Upper lobe of left lung (tissue), 6 donors: ENCODE results near the gene PCMTD2. TPM values are rescaled to one million over a fixed set of nuclear protein-coding genes. Genes with fewer than 3 reads are reported as not detected.

Source experiments
- ATAC-seq, 2 donors: fragments of 200-7000 bp; cut with Tn5 transposase; one replicate each; pipeline ENCODE4 v1.9.1; 2022; ENCODE audit warnings: mild to moderate bottlenecking in 2 of 2, moderate library complexity in 2 of 2; ENCODE audit not compliant: low FRiP score in 2 of 2
- DNase-seq, 2 donors: peaks; one replicate each; pipeline ENCODE4 v3.0.0-alpha.2; 2019 to 2020
- H3K27ac ChIP-seq, 4 donors: fragments of 200-600 bp; sonication (generic); one replicate each; pipeline ENCODE4 v1.5.1; 2016 to 2019
- H3K27me3 ChIP-seq, 4 donors: fragments of 200-600 bp; sonication (generic); one replicate each; pipeline ENCODE4 v1.5.1; 2017 to 2019
- H3K36me3 ChIP-seq, 4 donors: fragments of 200-600 bp; sonication (generic); one replicate each; pipeline ENCODE4 v1.5.1; 2016 to 2019
- H3K4me1 ChIP-seq, 4 donors: fragments of 200-600 bp; sonication (generic); one replicate each; pipeline ENCODE4 v1.5.1; 2018 to 2019
- H3K4me3 ChIP-seq, 4 donors: fragments of 200-600 bp; sonication (generic); one replicate each; pipeline ENCODE4 v1.5.1; 2017 to 2019; ENCODE audit warnings: mild to moderate bottlenecking in 2 of 4, moderate library complexity in 1 of 4
- H3K9me3 ChIP-seq, 4 donors: fragments of 200-600 bp; sonication (generic); one replicate each; pipeline ENCODE4 v1.5.1; 2018 to 2019
- EP300 ChIP-seq, 4 donors: sonication (generic); formaldehyde crosslinking; IDR thresholded peaks; one replicate each; pipeline ENCODE4 v1.5.1; 2017; ENCODE audit warnings: antibody characterized with exemption in 4 of 4, control low read depth in 2 of 4
- POLR2A ChIP-seq, 4 donors: fragments of 450-650 bp; IDR thresholded peaks; one replicate each; pipeline ENCODE4 v1.5.1; 2016 to 2017; ENCODE audit warnings: antibody characterized with exemption in 4 of 4, mild to moderate bottlenecking in 2 of 4
- POLR2AphosphoS5 ChIP-seq, 2 donors: sonication (generic); formaldehyde crosslinking; IDR thresholded peaks; one replicate each; pipeline ENCODE4 v1.5.1; 2017; ENCODE audit warnings: antibody characterized with exemption in 2 of 2
- WGBS, 2 donors: methylation state at CpG; one replicate each; pipeline ENCODE4 v1.1.5; 2017 to 2018; 5-methylcytosine and 5-hydroxymethylcytosine counted together
- total RNA-seq, 6 donors: library from RNA; depleted of rRNA in 4 of 6; stranded (reverse); fragments of >200 nt in 4 of 6; gene quantifications; one replicate each; pipeline versions ENCODE4 v1.1.0 to v1.2.1, GENCODE V29; 2016 to 2021
- TF ChIP-seq, protein P1 (sequence below), 6 experiments: fragments of 450-650 bp in 4 of 6; fragments of 200-600 bp in 2 of 6; sonication (generic) in 2 of 6; IDR thresholded peaks; one replicate each; pipeline ENCODE4 v1.5.1; 2016 to 2019; ENCODE audit warnings: antibody characterized with exemption in 6 of 6
- donor health status: DM: no; HTN: no; CAD: no; lungs with moderate emphysema.
- donor health status: DM: no; HTN: yes; CAD: no; lungs with severe emphysema.

The PCMTD2 gene
- total RNA-seq, 6 donors from 2014 or later = 37.4 to 95.3 (median 44.4) TPM

DNA sequence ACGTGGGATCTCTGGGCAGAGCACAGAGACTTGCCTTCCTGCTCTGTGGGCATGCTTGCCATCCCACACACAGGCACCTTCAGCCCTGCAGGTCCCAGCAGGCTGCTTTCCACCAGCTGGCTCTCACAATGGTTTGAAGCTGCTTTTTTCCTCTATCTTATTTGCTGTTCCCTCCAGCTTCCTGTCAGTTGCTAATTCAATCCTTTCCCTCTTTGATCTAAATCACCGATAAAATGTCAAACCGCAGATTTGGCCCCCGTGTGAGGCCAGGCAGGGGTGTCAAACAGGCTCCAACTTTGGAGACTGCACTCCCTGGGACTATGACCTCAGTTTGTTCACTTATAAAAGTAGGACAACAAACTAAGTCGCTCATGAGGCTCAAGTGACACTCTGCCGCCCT lies 40.6 kb upstream of the PCMTD2 start:
- H3K4me3 ChIP-seq = no peak overlapping the region
- TF ChIP-seq POLR2A (IDR thresholded peaks at IDR 0.05) (no peak), EP300 (IDR thresholded peaks at IDR 0.05) (no peak)
- WGBS, 2 donors = 37 to 39% methylated on average over 5 to 6 of the region's 6 CpGs
- H3K27me3 ChIP-seq = no peaks in the 10 kb centered on the region
- ATAC-seq (no peak), DNase-seq (no peak)
- H3K4me1 ChIP-seq = peaks cover 7 to 21% (median 15%) of the 10 kb centered on the region in 4 donors
- H3K36me3 ChIP-seq = no peaks in the 10 kb centered on the region
- no peak overlapping the region for H3K27ac ChIP-seq
- no peaks in the 10 kb centered on the region for H3K9me3 ChIP-seq

DNA sequence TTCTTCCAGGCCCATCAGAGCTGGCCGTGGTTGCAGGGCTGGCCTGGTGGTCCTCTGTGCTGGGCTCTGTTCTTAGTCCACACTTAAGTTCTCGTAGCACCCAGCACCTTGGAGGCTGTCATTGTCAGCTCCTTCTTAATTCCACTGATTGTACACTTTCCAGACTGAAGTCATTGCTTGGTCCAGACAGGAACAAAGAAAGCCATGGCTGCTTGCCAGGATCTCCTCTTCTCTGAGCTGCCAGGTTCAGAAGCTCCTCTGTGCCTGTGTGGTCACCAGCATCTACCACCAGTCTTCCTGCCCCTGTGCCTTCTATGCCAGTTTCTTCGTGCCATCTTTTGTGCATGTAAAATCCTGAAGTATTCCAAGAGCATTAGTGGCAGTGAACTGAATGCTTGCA lies 39.5 kb upstream of the PCMTD2 start:
- no peak overlapping the region for H3K27ac ChIP-seq
- ATAC-seq = no peak
- WGBS, 2 donors = 60 to 70% methylated on average over 3 of the region's 3 CpGs
- H3K27me3 ChIP-seq = no peaks in the 10 kb centered on the region
- peaks cover 7 to 20% (median 15%) of the 10 kb centered on the region in 4 donors for H3K4me1 ChIP-seq
- H3K9me3 ChIP-seq = no peaks in the 10 kb centered on the region
- TF ChIP-seq POLR2AphosphoS5 (IDR thresholded peaks at IDR 0.05) (no peak), EP300 (IDR thresholded peaks at IDR 0.05) (no peak), POLR2A (IDR thresholded peaks at IDR 0.05) (no peak)
- TF ChIP-seq, protein P1, sequence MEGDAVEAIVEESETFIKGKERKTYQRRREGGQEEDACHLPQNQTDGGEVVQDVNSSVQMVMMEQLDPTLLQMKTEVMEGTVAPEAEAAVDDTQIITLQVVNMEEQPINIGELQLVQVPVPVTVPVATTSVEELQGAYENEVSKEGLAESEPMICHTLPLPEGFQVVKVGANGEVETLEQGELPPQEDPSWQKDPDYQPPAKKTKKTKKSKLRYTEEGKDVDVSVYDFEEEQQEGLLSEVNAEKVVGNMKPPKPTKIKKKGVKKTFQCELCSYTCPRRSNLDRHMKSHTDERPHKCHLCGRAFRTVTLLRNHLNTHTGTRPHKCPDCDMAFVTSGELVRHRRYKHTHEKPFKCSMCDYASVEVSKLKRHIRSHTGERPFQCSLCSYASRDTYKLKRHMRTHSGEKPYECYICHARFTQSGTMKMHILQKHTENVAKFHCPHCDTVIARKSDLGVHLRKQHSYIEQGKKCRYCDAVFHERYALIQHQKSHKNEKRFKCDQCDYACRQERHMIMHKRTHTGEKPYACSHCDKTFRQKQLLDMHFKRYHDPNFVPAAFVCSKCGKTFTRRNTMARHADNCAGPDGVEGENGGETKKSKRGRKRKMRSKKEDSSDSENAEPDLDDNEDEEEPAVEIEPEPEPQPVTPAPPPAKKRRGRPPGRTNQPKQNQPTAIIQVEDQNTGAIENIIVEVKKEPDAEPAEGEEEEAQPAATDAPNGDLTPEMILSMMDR (IDR thresholded peaks at IDR 0.05) = no peak
- no peak overlapping the region for H3K4me3 ChIP-seq
- H3K36me3 ChIP-seq = no peaks in the 10 kb centered on the region
- DNase-seq = no peak

DNA sequence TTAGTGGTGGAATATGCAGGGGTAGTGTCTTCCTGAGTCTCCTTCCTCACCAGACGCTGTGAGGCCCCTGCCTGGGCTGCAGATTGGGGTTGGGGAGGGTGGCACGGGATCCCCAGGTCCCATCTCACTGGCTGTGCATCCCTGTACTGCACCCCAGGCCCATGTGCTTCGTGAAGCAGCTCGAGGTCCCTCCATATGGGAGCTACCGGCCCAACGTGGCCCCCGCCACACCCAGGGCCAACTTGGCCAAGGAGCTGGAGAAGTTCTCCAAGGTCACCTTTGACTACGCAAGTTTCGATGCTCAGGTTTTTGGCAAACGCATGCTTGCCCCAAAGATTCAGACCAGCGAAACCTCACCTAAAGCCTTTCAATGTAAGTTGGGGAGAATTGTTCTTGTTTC lies 38.6 kb upstream of the PCMTD2 start:
- WGBS, 2 donors = 88 to 91% methylated on average over 10 to 11 of the region's 11 CpGs
- Histone ChIP-seq H3K27ac (no peak overlapping the region), H3K4me1 (peaks cover 7 to 16% (median 13%) of the 10 kb centered on the region in 4 donors), H3K4me3 (no peak overlapping the region), H3K36me3 (no peaks in the 10 kb centered on the region), H3K9me3 (no peaks in the 10 kb centered on the region), H3K27me3 (no peaks in the 10 kb centered on the region)
- no peak for TF ChIP-seq POLR2A (IDR thresholded peaks at IDR 0.05)
- DNase-seq = no peak
- no peak for ATAC-seq

- Histone ChIP-seq H3K4me1 (peaks cover 3 to 19% (median 17%) of the 10 kb centered on the region in 4 donors), H3K27ac (no peak overlapping the region), H3K4me3 (no peak overlapping the region), H3K27me3 (no peaks in the 10 kb centered on the region), H3K36me3 (no peaks in the 10 kb centered on the region), H3K9me3 (no peaks in the 10 kb centered on the region)
- no peak for TF ChIP-seq POLR2A (IDR thresholded peaks at IDR 0.05)
- TF ChIP-seq, protein P1 (IDR thresholded peaks at IDR 0.05) = no peak
- TF ChIP-seq POLR2AphosphoS5 (IDR thresholded peaks at IDR 0.05) = no peak
- no peak for TF ChIP-seq EP300 (IDR thresholded peaks at IDR 0.05)
- DNase-seq (no peak), ATAC-seq (peak in 1 of 2 donors; percentile 34)
- WGBS, 2 donors = 70 to 76% methylated on average over 11 to 13 of the region's 13 CpGs
Observed at GRCh38 chr20:64217539-64218221, 37.9 kb upstream of the PCMTD2 start.

- Histone ChIP-seq H3K4me1 (peaks cover 4 to 27% (median 15%) of the 10 kb centered on the region in 4 donors), H3K27ac (no peak overlapping the region), H3K9me3 (no peaks in the 10 kb centered on the region), H3K27me3 (no peaks in the 10 kb centered on the region), H3K36me3 (no peaks in the 10 kb centered on the region), H3K4me3 (no peak overlapping the region)
- no peak for ATAC-seq
- TF ChIP-seq POLR2A (IDR thresholded peaks at IDR 0.05) (no peak), POLR2AphosphoS5 (IDR thresholded peaks at IDR 0.05) (no peak), EP300 (IDR thresholded peaks at IDR 0.05) (no peak)
- TF ChIP-seq, protein P1 (IDR thresholded peaks at IDR 0.05) = no peak
- 62 to 72% methylated on average over 7 to 12 of the region's 12 CpGs for WGBS, 2 donors
- no peak for DNase-seq
Observed at GRCh38 chr20:64219202-64219601, 36.3 kb upstream of the PCMTD2 start.

DNA sequence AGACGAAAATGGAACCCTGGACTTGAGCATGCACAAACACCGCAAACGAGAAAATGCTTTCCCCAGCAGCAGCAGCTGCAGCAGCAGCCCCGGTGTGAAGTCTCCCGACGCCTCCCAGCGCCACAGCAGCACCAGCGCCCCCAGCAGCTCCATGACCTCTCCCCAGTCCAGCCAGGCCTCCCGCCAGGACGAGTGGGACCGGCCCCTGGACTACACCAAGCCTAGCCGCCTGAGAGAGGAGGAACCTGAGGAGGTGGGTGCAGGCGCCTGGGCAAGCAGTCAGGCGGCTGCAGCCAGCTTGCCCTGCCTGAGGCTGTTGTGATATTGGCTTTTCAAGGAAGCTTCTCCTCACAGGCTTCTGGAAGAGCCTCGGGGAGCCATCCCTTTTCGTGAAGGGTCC lies 35.8 kb upstream of the PCMTD2 start:
- H3K36me3 ChIP-seq = no peaks in the 10 kb centered on the region
- DNase-seq (peak in 1 of 2 donors; percentile 79), ATAC-seq (no peak)
- no peak overlapping the region for H3K4me3 ChIP-seq
- H3K4me1 ChIP-seq = peaks cover 4 to 27% (median 16%) of the 10 kb centered on the region in 4 donors
- H3K9me3 ChIP-seq = no peaks in the 10 kb centered on the region
- TF ChIP-seq, protein P1 (IDR thresholded peaks at IDR 0.05) = no peak
- no peak for TF ChIP-seq POLR2AphosphoS5 (IDR thresholded peaks at IDR 0.05)
- no peak for TF ChIP-seq EP300 (IDR thresholded peaks at IDR 0.05)
- H3K27ac ChIP-seq = no peak overlapping the region
- 82 to 84% methylated on average over 10 to 15 of the region's 16 CpGs for WGBS, 2 donors
- H3K27me3 ChIP-seq = no peaks in the 10 kb centered on the region
